Muscle layer of colon (tissue), 2 donors: ENCODE measurements around the gene CCR6.

ENCODE experiments used
- H3K27ac ChIP-seq: one replicate; pipeline ENCODE4 v1.7.0; 2013; ENCODE audit warnings: low read depth, mild to moderate bottlenecking, low read length, moderate library complexity
- H3K27me3 ChIP-seq, 2 donors: one replicate each; pipeline ENCODE4 v1.7.0; 2013; ENCODE audit warnings: low read length in 2 of 2, mild to moderate bottlenecking in 2 of 2; ENCODE audit not compliant: insufficient read depth in 2 of 2, control insufficient read depth in 1 of 2
- H3K36me3 ChIP-seq: one replicate; pipeline ENCODE4 v1.7.0; 2013; ENCODE audit warnings: mild to moderate bottlenecking, low read length; ENCODE audit not compliant: insufficient read depth
- H3K4me1 ChIP-seq: one replicate; pipeline ENCODE4 v1.7.0; 2013; ENCODE audit warnings: mild to moderate bottlenecking, low read length; ENCODE audit not compliant: insufficient read depth
- H3K4me3 ChIP-seq, 2 donors: one replicate each; pipeline ENCODE4 v1.7.0; 2013; ENCODE audit warnings: low read length in 2 of 2, low read depth in 1 of 2, mild to moderate bottlenecking in 1 of 2, moderate library complexity in 1 of 2
- H3K9ac ChIP-seq: one replicate; pipeline ENCODE4 v1.7.0; 2013; ENCODE audit warnings: low read length
- H3K9me3 ChIP-seq: one replicate; pipeline ENCODE4 v1.7.0; 2013; ENCODE audit warnings: mild to moderate bottlenecking, low read length
- donor health status: abdominal sarcoma.
- donor health status: Adenocarcinoma of cecum.

The CCR6 gene

GRCh38 chr6:167148997-167149396 lies 26.1 kb downstream of the CCR6 start:
- no peak overlapping the region for H3K4me3 ChIP-seq
- no peak overlapping the region for H3K27ac ChIP-seq
- H3K36me3 ChIP-seq = no peaks in the 10 kb centered on the region
- H3K9ac ChIP-seq = no peak overlapping the region
- H3K4me1 ChIP-seq = no peaks in the 10 kb centered on the region
- no peaks in the 10 kb centered on the region for H3K27me3 ChIP-seq
- H3K9me3 ChIP-seq = no peaks in the 10 kb centered on the region

- H3K4me3 ChIP-seq = no peak overlapping the region
- no peak overlapping the region for H3K9ac ChIP-seq
- no peaks in the 10 kb centered on the region for H3K36me3 ChIP-seq
- no peaks in the 10 kb centered on the region for H3K27me3 ChIP-seq
- no peaks in the 10 kb centered on the region for H3K9me3 ChIP-seq
- H3K4me1 ChIP-seq = no peaks in the 10 kb centered on the region
- H3K27ac ChIP-seq = no peak overlapping the region
Measured at GRCh38 chr6:167150941-167151549, 28.1 kb downstream of the CCR6 start.

- no peaks in the 10 kb centered on the region for H3K27me3 ChIP-seq
- no peaks in the 10 kb centered on the region for H3K9me3 ChIP-seq
- H3K27ac ChIP-seq = no peak overlapping the region
- H3K9ac ChIP-seq = no peak overlapping the region
- no peaks in the 10 kb centered on the region for H3K36me3 ChIP-seq
- no peak overlapping the region for H3K4me3 ChIP-seq
- no peaks in the 10 kb centered on the region for H3K4me1 ChIP-seq
Measured at GRCh38 chr6:167151648-167152047, 28.8 kb downstream of the CCR6 start.

GRCh38 chr6:167152862-167153261 lies 30.0 kb downstream of the CCR6 start:
- Histone ChIP-seq H3K4me3 (no peak overlapping the region), H3K27me3 (no peaks in the 10 kb centered on the region), H3K9ac (no peak overlapping the region), H3K4me1 (no peaks in the 10 kb centered on the region), H3K36me3 (no peaks in the 10 kb centered on the region), H3K9me3 (no peaks in the 10 kb centered on the region), H3K27ac (no peak overlapping the region)

- Histone ChIP-seq H3K4me1 (no peaks in the 10 kb centered on the region), H3K9me3 (no peaks in the 10 kb centered on the region), H3K4me3 (no peak overlapping the region), H3K36me3 (no peaks in the 10 kb centered on the region), H3K27ac (no peak overlapping the region), H3K27me3 (no peaks in the 10 kb centered on the region), H3K9ac (no peak overlapping the region)
Measured at GRCh38 chr6:167153521-167153959, 30.6 kb downstream of the CCR6 start.

- Histone ChIP-seq H3K9ac (no peak overlapping the region), H3K4me3 (no peak overlapping the region), H3K27me3 (no peaks in the 10 kb centered on the region), H3K4me1 (no peaks in the 10 kb centered on the region), H3K9me3 (no peaks in the 10 kb centered on the region), H3K36me3 (no peaks in the 10 kb centered on the region), H3K27ac (no peak overlapping the region)
Measured at GRCh38 chr6:167154291-167154690, 31.4 kb downstream of the CCR6 start.

GRCh38 chr6:167154895-167155294 lies 32.0 kb downstream of the CCR6 start:
- Histone ChIP-seq H3K27me3 (no peaks in the 10 kb centered on the region), H3K36me3 (no peaks in the 10 kb centered on the region), H3K9me3 (no peaks in the 10 kb centered on the region), H3K9ac (no peak overlapping the region), H3K27ac (no peak overlapping the region), H3K4me3 (no peak overlapping the region), H3K4me1 (no peaks in the 10 kb centered on the region)

GRCh38 chr6:167157414-167157813 lies 34.5 kb downstream of the CCR6 start:
- H3K4me3 ChIP-seq = no peak overlapping the region
- H3K9ac ChIP-seq = no peak overlapping the region
- no peaks in the 10 kb centered on the region for H3K27me3 ChIP-seq
- H3K36me3 ChIP-seq = no peaks in the 10 kb centered on the region
- no peaks in the 10 kb centered on the region for H3K9me3 ChIP-seq
- no peak overlapping the region for H3K27ac ChIP-seq
- no peaks in the 10 kb centered on the region for H3K4me1 ChIP-seq

- Histone ChIP-seq H3K9me3 (no peaks in the 10 kb centered on the region), H3K27ac (no peak within 1 kb of the TSS), H3K36me3 (no peaks in the 10 kb centered on the region), H3K4me3 (no peak within 1 kb of the TSS), H3K4me1 (no peaks in the 10 kb centered on the region), H3K27me3 (no peaks in the 10 kb centered on the region), H3K9ac (no peak within 1 kb of the TSS)
Measured at GRCh38 chr6:167157863-167158262, 35.0 kb downstream of the CCR6 start, which contains the start of gene GPR31. Gene GPR31 (minus strand): TSS chr6:167157980. CDS start chr6:167157831, 149 bp downstream.

GRCh38 chr6:167161851-167162467 lies 39.1 kb downstream of the CCR6 start:
- Histone ChIP-seq H3K9ac (no peak overlapping the region), H3K27ac (no peak overlapping the region), H3K27me3 (no peaks in the 10 kb centered on the region), H3K4me3 (no peak overlapping the region), H3K9me3 (no peaks in the 10 kb centered on the region), H3K36me3 (no peaks in the 10 kb centered on the region), H3K4me1 (no peaks in the 10 kb centered on the region)

GRCh38 chr6:167162591-167162990 lies 39.7 kb downstream of the CCR6 start:
- H3K9ac ChIP-seq = no peak overlapping the region
- no peaks in the 10 kb centered on the region for H3K9me3 ChIP-seq
- H3K27me3 ChIP-seq = no peaks in the 10 kb centered on the region
- no peak overlapping the region for H3K27ac ChIP-seq
- H3K4me1 ChIP-seq = no peaks in the 10 kb centered on the region
- no peak overlapping the region for H3K4me3 ChIP-seq
- H3K36me3 ChIP-seq = no peaks in the 10 kb centered on the region

GRCh38 chr6:167163476-167164011 lies 40.6 kb downstream of the CCR6 start:
- H3K36me3 ChIP-seq = no peaks in the 10 kb centered on the region

More at GRCh38 chr6:167163476-167164011, 40.6 kb downstream of the CCR6 start:
- Histone ChIP-seq H3K4me3 (no peak overlapping the region), H3K9ac (no peak overlapping the region), H3K4me1 (no peaks in the 10 kb centered on the region), H3K9me3 (no peaks in the 10 kb centered on the region), H3K27ac (no peak overlapping the region), H3K27me3 (no peaks in the 10 kb centered on the region)
